Measurements from ENCODE around the gene SLC29A3. TPM values are rescaled to one million over a fixed set of nuclear protein-coding genes. Genes with fewer than 3 reads are reported as not detected.
A peak's percentile ranks its signal among the peaks of the same experiment; 100 is the strongest.

SLC29A3 gene
- total RNA-seq, 3 donors from 2014 or later = 5.6 to 12.0 (median 6.2) TPM

DNA sequence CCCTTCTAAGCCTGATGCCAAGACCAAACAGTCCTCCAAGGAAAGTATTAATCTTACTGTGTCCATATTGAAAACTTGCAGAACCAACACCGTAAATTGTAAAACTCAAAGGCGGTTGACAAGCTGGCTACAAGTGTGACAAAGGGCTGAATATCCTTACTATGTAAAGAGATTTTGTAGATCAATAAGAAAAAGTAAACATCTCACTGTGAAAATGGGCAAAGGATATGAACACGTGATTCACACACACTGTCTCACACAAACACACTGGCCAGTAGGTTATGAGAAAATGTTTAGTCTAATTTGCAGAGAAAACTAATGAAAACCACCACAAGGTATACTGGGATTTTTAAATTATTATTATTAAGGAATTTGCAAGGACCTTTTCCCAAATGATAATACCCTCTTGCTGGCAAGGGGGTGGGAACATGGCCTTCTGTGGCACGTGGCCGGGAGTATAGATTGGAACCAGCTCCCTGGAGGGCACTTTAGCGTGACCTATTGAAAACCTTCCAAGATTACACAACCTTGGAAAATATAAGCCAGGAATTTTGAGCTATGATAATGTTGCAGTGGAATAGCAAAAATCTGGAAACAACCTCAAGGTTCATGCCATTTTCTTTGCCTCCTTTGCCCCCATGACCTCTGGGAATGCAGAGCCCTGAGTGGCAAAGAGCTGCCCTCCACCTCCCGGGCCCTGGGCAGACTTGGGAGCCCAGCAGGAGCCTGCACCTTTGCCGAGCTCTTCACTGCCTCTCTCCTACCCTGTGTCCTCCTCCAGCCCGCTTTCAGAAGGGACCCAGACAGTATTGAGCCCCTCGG, 26.2 kb upstream of the SLC29A3 start:
- H3K4me1 ChIP-seq = no peaks in the 10 kb centered on the region
- H3K36me3 ChIP-seq = no peaks in the 10 kb centered on the region
- no peaks in the 10 kb centered on the region for H3K27me3 ChIP-seq
- H3K9me3 ChIP-seq = no peaks in the 10 kb centered on the region
- intact Hi-C loops (cut with DNase I; ENCODE audit: low total_unique reads) = no loop called here
- no peak for DNase-seq (ENCODE audit: low spot score in 2 of 2)
- H3K27ac ChIP-seq = peak overlapping the region in 1 of 2 donors; percentile 84
- no peak for TF ChIP-seq POLR2A (IDR thresholded peaks at IDR 0.05)
- TF ChIP-seq POLR2AphosphoS5 (IDR thresholded peaks at IDR 0.05) = no peak
- TF ChIP-seq, protein P1, sequence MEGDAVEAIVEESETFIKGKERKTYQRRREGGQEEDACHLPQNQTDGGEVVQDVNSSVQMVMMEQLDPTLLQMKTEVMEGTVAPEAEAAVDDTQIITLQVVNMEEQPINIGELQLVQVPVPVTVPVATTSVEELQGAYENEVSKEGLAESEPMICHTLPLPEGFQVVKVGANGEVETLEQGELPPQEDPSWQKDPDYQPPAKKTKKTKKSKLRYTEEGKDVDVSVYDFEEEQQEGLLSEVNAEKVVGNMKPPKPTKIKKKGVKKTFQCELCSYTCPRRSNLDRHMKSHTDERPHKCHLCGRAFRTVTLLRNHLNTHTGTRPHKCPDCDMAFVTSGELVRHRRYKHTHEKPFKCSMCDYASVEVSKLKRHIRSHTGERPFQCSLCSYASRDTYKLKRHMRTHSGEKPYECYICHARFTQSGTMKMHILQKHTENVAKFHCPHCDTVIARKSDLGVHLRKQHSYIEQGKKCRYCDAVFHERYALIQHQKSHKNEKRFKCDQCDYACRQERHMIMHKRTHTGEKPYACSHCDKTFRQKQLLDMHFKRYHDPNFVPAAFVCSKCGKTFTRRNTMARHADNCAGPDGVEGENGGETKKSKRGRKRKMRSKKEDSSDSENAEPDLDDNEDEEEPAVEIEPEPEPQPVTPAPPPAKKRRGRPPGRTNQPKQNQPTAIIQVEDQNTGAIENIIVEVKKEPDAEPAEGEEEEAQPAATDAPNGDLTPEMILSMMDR (IDR thresholded peaks at IDR 0.05) = no peak
- no peak overlapping the region for H3K4me3 ChIP-seq

DNA sequence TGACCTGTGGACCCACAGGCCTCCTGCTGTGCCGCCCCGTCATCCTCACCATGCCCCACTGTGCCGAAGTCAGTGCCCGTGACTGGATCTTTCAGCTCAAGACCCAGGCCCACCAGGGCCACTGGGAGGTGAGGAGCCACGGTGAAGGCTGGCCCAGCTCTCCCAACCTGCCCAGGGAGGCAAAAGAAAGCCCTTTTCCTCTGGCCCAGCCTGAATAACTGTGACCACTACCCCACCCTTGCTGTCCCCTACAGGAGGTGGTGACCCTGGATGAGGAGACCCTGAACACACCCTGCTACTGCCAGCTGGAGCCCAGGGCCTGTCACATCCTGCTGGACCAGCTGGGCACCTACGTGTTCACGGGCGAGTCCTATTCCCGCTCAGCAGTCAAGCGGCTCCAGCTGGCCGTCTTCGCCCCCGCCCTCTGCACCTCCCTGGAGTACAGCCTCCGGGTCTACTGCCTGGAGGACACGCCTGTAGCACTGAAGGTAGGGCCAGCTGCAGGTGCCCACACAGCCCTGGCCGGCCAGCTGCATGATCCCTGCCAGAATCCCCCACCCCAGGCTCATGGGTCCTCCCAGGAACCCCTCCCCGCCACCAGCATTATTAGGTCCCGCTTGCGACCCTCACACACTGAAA, 25.5 kb upstream of the SLC29A3 start:
- no peaks in the 10 kb centered on the region for H3K27me3 ChIP-seq
- no peaks in the 10 kb centered on the region for H3K4me1 ChIP-seq
- no peaks in the 10 kb centered on the region for H3K36me3 ChIP-seq
- intact Hi-C loops (cut with DNase I; ENCODE audit: low total_unique reads) = no loop called here
- no peak overlapping the region for H3K4me3 ChIP-seq
- H3K27ac ChIP-seq = peak overlapping the region; percentile 73 to 84
- DNase-seq (ENCODE audit: low spot score in 2 of 2) = no peak
- no peak for TF ChIP-seq POLR2A (IDR thresholded peaks at IDR 0.05)
- no peak for TF ChIP-seq POLR2AphosphoS5 (IDR thresholded peaks at IDR 0.05)
- TF ChIP-seq, protein P1 (IDR thresholded peaks at IDR 0.05) = no peak
- H3K9me3 ChIP-seq = no peaks in the 10 kb centered on the region

DNA sequence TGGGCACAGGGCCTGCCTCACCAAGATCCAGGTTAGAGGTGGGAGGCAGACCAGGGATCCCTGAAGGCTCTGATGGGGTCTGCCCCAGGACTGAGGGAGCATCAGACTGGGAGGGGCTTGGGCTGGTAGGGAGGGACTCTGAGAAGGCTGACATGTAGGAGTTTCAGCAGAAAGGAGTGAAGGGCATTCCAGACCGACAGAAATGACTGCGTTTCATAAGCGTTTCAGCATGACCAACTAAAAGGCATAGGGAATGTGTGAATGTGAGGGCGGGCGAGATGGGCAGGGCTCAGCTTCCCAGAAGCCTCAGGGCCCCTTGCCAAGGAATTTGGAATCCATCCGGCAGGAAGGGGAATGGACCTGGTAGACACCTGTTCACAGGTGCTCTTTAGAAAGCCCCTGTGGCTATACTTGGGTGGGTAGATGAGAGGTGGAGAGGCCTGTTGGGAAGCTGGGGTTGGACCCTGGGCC, 24.9 kb upstream of the SLC29A3 start:
- Histone ChIP-seq H3K27ac (peak overlapping the region; percentile 73 to 84), H3K4me3 (no peak overlapping the region), H3K36me3 (no peaks in the 10 kb centered on the region), H3K27me3 (no peaks in the 10 kb centered on the region), H3K9me3 (no peaks in the 10 kb centered on the region), H3K4me1 (no peaks in the 10 kb centered on the region)
- intact Hi-C loops (cut with DNase I; ENCODE audit: low total_unique reads) = no loop called here
- DNase-seq (ENCODE audit: low spot score in 2 of 2) = peak in 1 of 2 donors; percentile 70
- TF ChIP-seq POLR2A (IDR thresholded peaks at IDR 0.05) = no peak
- no peak for TF ChIP-seq POLR2AphosphoS5 (IDR thresholded peaks at IDR 0.05)
- TF ChIP-seq, protein P1 (IDR thresholded peaks at IDR 0.05) = no peak

DNA sequence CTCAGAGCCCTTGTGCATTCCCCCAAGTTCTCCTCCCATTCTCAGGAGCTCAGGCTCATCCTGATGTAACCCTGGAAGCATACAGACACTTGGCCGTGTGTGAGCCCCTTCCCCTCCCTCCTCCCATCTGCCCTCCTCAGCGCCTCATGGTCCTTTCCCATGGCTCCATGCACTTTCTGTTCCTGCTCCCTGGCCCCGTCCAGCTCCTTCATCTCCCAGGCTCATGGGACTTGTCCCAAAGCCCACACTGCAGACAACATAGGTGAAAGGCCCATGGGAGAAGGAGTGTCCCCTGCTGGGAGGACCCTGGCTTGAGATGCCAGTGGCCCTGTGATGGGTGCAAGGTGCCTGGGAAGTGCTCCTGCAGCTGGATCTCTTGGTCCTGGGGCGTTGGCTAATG, 24.2 kb upstream of the SLC29A3 start:
- H3K27me3 ChIP-seq = no peaks in the 10 kb centered on the region
- intact Hi-C loops (cut with DNase I; ENCODE audit: low total_unique reads) = no loop called here
- H3K36me3 ChIP-seq = no peaks in the 10 kb centered on the region
- H3K4me3 ChIP-seq = no peak overlapping the region
- no peaks in the 10 kb centered on the region for H3K4me1 ChIP-seq
- DNase-seq (ENCODE audit: low spot score in 2 of 2) = no peak
- no peak overlapping the region for H3K27ac ChIP-seq
- H3K9me3 ChIP-seq = no peaks in the 10 kb centered on the region
- TF ChIP-seq POLR2AphosphoS5 (IDR thresholded peaks at IDR 0.05) = no peak
- TF ChIP-seq, protein P1 (IDR thresholded peaks at IDR 0.05) = no peak
- TF ChIP-seq POLR2A (IDR thresholded peaks at IDR 0.05) = no peak

DNA sequence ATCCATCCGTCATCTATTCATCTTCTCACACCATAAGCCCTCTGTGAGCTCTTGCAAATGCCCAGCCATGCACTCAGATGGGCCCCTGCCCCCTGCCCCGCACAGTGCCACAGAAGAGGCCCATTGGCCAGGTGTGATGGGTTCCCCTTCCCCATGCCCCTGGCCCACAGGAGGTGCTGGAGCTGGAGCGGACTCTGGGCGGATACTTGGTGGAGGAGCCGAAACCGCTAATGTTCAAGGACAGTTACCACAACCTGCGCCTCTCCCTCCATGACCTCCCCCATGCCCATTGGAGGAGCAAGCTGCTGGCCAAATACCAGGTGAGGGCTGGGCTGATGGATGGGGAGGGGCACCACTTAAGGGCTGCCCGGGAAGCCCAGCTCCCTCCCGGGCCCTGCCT, 23.4 kb upstream of the SLC29A3 start:
- no peak for DNase-seq (ENCODE audit: low spot score in 2 of 2)
- no peak overlapping the region for H3K4me3 ChIP-seq
- H3K27me3 ChIP-seq = no peaks in the 10 kb centered on the region
- no peaks in the 10 kb centered on the region for H3K36me3 ChIP-seq
- no peaks in the 10 kb centered on the region for H3K9me3 ChIP-seq
- intact Hi-C loops (cut with DNase I; ENCODE audit: low total_unique reads) = no loop called here
- H3K27ac ChIP-seq = no peak overlapping the region
- no peaks in the 10 kb centered on the region for H3K4me1 ChIP-seq
- TF ChIP-seq, protein P1 (IDR thresholded peaks at IDR 0.05) = no peak
- TF ChIP-seq POLR2AphosphoS5 (IDR thresholded peaks at IDR 0.05) = no peak
- TF ChIP-seq POLR2A (IDR thresholded peaks at IDR 0.05) = no peak

Data from breast epithelium (tissue), 4 donors.